ENCODE results near the gene GPER1.

GPER1 gene

DNA sequence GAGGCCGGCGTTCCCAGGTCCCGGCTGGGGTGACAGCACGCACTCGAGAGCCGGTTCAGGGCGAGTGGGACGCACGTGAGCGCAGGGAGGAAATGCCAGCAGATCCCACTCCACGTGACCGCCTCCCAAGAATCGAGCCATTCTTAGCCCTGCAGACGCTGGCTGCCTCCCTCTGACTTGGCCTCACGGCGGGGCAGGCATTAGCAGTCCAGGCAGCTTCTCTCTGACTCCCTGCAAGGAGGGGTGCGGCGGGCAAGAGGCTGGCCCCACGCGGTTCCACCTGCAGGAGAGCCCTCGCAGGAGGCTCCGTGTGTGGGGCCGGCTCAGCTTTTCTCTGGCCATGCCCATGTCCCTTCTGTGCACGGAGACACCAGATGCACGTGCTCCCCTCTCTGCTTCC, 33.5 kb upstream of the GPER1 start:
- no peak for DNase-seq (ENCODE audit: low spot score)

GRCh38 chr7:1054861-1055450, 33.0 kb upstream of the GPER1 start:
- DNase-seq (ENCODE audit: low spot score) = no peak

GRCh38 chr7:1055491-1055955, 32.4 kb upstream of the GPER1 start:
- DNase-seq (ENCODE audit: low spot score) = no peak

DNA sequence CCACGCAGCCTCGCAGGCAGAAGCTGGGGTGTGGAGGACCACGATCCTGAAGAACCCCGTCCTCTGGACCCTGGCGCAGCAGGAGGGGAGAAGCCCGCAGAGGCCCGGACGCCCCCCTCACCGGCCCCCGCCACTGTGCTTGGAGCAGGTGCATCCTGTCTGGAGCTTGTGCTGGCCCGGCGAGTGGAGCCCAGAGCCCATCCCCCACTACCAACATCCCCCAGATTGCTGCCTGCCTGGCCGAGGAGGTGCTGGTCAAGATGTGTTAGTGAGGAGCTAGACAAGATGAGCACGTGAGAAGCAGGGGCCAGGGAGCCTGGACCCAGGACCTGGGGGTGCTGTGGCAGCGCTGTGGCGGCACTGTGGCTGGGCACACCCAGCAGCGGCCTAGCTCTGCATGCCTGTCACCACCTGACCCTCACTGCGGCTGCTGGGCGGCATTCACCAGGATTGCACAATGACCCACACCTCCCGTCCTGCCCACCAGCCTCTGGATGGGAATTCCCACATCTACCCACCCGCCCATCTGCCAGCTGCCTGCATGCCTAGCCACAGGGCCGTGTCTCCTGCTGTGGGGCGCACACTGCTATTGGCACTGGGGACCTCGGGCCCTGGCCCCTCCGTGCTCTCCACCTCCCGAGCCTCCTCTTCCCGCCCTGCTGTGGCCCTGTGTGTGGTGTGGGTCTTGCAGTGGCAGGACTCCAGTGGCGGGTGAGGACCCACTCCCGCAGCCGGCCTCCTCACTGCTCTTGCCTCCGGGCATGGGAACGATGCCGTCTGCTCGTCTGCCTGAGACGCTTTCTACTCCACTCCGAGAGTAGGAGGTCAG, 31.7 kb upstream of the GPER1 start:
- no peak for DNase-seq (ENCODE audit: low spot score)

DNA sequence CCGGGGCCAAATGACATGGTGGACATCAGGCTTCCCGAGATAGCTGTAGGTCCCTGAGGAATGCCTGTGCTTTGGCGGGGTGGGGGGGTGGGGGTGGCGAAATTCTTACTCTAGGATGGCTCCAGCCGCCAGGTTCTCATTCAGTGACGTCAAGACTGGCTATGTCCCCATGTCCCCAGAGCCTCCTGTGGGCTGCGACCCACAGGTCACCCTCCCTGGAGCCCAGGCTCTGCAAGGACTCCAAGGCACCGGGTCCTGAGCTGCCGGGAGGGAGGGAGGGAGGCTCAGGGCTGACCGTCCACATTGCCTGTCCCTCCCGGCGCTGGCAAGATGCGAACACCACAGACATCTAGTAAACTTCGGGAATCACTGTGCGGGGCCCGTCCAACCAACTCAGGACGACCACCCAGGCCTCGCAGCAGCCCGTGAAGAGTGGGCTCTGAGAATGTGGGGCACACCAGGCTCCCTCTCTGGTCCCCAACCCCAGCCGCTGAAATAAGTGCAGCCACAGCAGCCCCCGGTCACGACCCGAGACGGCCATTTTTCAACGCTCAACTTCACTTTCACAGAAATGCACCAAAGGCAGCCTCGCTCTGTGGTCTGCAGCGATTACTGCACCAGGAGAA, 31.0 kb upstream of the GPER1 start:
- DNase-seq (ENCODE audit: low spot score) = no peak

- no peak for DNase-seq (ENCODE audit: low spot score)
Observed at GRCh38 chr7:1057416-1058291, 30.3 kb upstream of the GPER1 start.

- DNase-seq (ENCODE audit: low spot score) = no peak
Observed at GRCh38 chr7:1058311-1058710, 29.6 kb upstream of the GPER1 start.

DNA sequence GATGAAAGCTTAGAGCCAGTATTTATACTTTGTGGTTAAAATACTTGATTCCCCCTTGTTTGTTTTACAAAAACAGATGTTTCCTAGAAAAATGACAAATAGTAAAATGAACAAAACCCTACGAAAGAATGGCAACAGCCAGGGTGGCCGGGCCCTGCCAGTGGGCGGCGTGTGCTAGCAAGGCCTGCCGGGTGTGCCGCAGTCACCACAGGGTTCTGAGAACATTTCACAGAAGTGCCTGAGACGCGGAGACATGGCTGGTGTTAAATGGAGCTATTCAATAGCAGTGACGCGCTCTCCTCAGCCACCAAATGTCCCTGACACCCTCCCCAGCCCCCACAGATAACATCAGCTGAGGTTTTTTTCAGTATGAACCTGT, 29.1 kb upstream of the GPER1 start:
- DNase-seq (ENCODE audit: low spot score) = no peak

GRCh38 chr7:1059200-1060091, 28.5 kb upstream of the GPER1 start:
- DNase-seq (ENCODE audit: low spot score) = no peak

DNA sequence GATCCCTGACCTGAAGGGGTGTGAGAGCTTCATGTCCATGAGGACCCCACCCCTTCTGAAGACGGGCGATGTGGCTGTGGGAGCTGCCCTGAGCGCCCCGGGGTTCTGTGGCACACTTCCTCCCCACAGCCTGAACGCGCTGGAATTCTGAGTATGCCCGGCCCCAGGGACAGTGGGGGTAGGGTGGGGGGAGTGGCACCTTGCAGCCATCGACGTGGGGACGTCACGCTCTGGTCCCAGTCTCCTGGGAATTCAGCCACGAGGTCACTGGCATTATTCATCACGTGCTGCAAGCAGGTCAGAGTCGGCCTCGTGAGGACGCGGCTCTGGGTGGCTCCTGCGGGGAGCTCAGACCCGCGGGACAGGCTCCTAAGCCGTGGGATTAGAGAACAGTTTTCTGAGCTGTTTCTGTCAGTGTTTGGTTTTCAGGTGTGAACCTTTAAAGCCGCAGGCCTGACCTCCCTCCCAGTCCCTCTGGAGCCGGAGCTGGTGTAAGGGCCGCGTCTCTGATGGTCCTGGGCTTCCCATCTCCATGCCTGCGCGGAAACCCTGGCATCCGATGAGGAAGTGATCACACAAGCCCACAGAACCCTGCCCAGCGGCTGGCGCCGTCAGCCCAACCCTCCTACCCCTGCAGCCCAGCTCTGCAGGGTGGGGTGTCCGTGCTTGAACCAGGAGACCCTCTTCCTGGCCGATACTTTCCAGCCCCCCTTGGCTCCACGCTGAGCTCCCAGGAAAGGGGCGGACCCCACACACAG, 27.4 kb upstream of the GPER1 start:
- no peak for DNase-seq (ENCODE audit: low spot score)

DNA sequence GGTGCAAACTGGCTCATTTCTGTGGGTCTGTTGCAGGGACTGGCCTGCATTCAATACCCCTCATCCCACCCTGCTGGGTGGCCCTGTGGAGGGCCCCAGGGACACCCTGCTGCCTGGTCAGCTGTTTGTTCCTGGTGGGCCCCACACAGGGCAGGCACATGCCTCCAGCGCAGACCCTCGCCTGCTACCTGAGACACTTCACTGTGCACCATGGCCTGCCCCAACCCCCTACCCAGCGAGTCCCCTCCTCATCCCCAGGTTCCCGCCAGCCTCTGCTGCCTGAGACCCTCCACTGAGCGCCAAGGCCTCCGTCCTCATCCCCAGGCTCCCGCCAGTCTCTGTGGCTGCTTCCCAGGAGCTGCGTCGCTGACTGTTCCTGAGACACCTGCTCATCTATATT, 26.7 kb upstream of the GPER1 start:
- no peak for DNase-seq (ENCODE audit: low spot score)

- no peak for DNase-seq (ENCODE audit: low spot score)
Observed at GRCh38 chr7:1062296-1063294, 25.3 kb upstream of the GPER1 start.

- DNase-seq (ENCODE audit: low spot score) = no peak
Observed at GRCh38 chr7:1063361-1063760, 24.6 kb upstream of the GPER1 start.

GRCh38 chr7:1064581-1064980, 23.3 kb upstream of the GPER1 start:
- DNase-seq (ENCODE audit: low spot score) = no peak

DNA sequence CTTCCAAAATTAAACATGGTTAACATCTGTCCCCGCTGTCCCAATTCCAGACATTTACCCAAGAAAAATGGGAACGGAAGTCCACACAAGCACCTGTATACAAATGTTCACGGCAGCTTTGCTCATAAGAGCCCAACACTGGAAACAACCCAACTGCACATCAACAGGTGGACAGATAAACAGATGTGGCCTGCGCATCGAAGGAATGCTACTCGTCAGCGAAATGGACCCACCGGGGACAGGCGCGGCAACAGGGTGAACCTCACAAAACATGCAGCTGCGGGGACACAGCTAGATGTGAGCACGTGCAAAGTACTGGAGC, 22.7 kb upstream of the GPER1 start:
- no peak for DNase-seq (ENCODE audit: low spot score)

DNA sequence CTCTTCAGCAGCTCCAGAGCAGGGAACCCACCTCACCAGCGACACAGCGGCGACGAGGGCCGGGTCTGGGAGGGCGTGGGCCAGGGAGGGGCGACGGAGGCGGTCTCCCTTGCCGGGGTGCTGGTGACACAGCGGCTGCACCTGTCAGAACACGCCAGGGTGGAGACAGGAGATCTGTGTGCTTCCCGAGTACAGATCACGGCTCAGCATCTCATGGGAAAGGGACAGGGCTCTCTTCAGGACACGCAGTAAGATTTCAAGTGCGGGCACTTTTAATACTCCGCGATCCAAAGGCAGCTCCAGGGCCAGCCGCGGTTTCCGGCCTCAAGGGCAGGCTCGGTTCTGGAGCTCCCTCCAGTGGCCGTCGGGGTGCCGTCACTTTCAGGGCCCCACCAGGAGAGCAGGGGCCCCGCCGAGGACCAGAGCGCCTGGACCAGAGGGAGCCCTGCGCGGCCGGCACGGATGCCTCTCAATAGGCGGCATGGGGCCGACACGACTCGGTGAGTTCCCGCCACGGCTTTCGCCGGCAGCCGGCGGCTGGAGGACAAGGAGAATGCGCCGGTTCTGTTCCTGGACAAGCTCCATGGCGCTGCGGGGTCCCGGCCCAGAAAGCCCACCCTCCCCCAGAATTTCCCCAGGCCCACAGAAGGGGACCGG, 22.2 kb upstream of the GPER1 start:
- peak; percentile 99 for DNase-seq (ENCODE audit: low spot score)

DNA sequence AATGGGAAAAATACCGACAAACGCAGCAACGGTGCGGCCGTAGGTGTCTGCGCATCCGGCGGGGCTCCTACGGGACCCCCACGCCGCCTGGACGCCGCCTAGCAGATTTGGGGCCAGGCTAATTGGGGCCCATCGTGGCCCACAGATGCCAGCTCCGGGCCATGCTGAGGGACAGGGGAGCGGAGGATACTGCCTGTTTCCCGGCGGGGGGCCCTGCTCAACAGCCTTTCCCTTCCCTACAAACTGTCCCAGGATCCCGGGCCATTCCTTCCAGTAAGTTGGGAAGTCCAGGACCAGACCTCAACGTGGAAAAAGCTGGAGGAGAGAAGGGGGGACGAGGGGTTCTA, 21.7 kb upstream of the GPER1 start:
- DNase-seq (ENCODE audit: low spot score) = no peak

- DNase-seq (ENCODE audit: low spot score) = no peak
Observed at GRCh38 chr7:1068013-1068412, 19.9 kb upstream of the GPER1 start.

- DNase-seq (ENCODE audit: low spot score) = peak; percentile 75
Observed at GRCh38 chr7:1068619-1069018, 19.3 kb upstream of the GPER1 start.
